IMR-90 (cell line): ENCODE data around the gene EHD4. TPM values are rescaled to one million over a fixed set of nuclear protein-coding genes. Genes with fewer than 3 reads are reported as not detected.
A peak's percentile ranks its signal among the peaks of the same experiment; 100 is the strongest.

Experiments used
- ATAC-seq: fragments of 200-7000 bp; cut with Tn5 transposase; 2 replicates; pipeline ENCODE4 v1.9.1; 2020; ENCODE audit warnings: low read depth, mild to moderate bottlenecking, moderate library complexity
- BruUV-seq: library from RNA; stranded (reverse); fragments of 400-500 nt; replicated peaks from 2 replicates; lab custom pipeline; 2021; lab: Mats Ljungman, UMichigan
- CTCF ChIA-PET: fragments of 300-600 bp; formaldehyde crosslinking; extraction: SDS; loops from one replicate; lab custom pipeline; 2021; ENCODE audit warnings: antibody characterized with exemption; lab: Yijun Ruan, JAX
- POLR2A ChIA-PET: fragments of 300-600 bp; sonication (Branson Sonifier 250); formaldehyde crosslinking; loops from one replicate; lab custom pipeline; 2022; ENCODE audit warnings: antibody characterized with exemption; ENCODE audit not compliant: unreplicated experiment; lab: Charles Lee
- DNase-seq: peaks from one replicate; pipeline ENCODE4 v3.0.0; 2013
- H2AFZ ChIP-seq: replicated peaks from 2 replicates; pipeline ENCODE3; 2013; ENCODE audit warnings: low read length, mild to moderate bottlenecking; ENCODE audit not compliant: poor library complexity
- H2AK5ac ChIP-seq: 2 replicates; pipeline ENCODE4 v1.6.1; 2013; ENCODE audit warnings: low read depth, low read length, inconsistent platforms
- H2AK9ac ChIP-seq: replicated peaks from 2 replicates; pipeline ENCODE3; 2013; ENCODE audit warnings: mild to moderate bottlenecking, low read depth, low read length, moderate library complexity; ENCODE audit not compliant: poor library complexity
- H2BK120ac ChIP-seq: 2 replicates; pipeline ENCODE4 v1.6.1; 2013; ENCODE audit warnings: low read depth, low read length, inconsistent platforms
- H2BK15ac ChIP-seq: 3 replicates; pipeline ENCODE4 v1.6.1; 2013; ENCODE audit warnings: low read depth, low read length, inconsistent platforms
- H2BK20ac ChIP-seq: 2 replicates; pipeline ENCODE4 v1.6.1; 2013; ENCODE audit warnings: low read depth, mild to moderate bottlenecking, inconsistent platforms, low read length, moderate library complexity
- H2BK5ac ChIP-seq: 2 replicates; pipeline ENCODE4 v1.6.1; 2013; ENCODE audit warnings: mild to moderate bottlenecking, low read depth, low read length, inconsistent platforms; ENCODE audit not compliant: poor library complexity, severe bottlenecking
- H3K14ac ChIP-seq: replicated peaks from 2 replicates; pipeline ENCODE4 v1.6.1; 2013; ENCODE audit warnings: low read depth, low read length, inconsistent platforms
- H3K18ac ChIP-seq: 2 replicates; pipeline ENCODE4 v1.6.1; 2013; ENCODE audit warnings: low read depth, low read length, control low read depth
- H3K23ac ChIP-seq: 2 replicates; pipeline ENCODE4 v1.6.1; 2013; ENCODE audit warnings: low read depth, low read length, inconsistent platforms
- H3K27ac ChIP-seq: 2 replicates; pipeline ENCODE4 v1.5.1; 2013; ENCODE audit warnings: mild to moderate bottlenecking, control low read depth, low read length; ENCODE audit not compliant: insufficient read depth
- H3K27me3 ChIP-seq: 2 replicates; pipeline ENCODE4 v1.6.1; 2013; ENCODE audit warnings: low read length; ENCODE audit not compliant: control insufficient read depth, insufficient read depth
- H3K36me3 ChIP-seq: 2 replicates; pipeline ENCODE4 v1.6.1; 2013; ENCODE audit warnings: low read length, mixed read lengths; ENCODE audit not compliant: control insufficient read depth, insufficient read depth
- H3K4ac ChIP-seq: 2 replicates; pipeline ENCODE4 v1.6.1; 2013; ENCODE audit warnings: low read depth, low read length, inconsistent platforms
- H3K4me1 ChIP-seq: 2 replicates; pipeline ENCODE4 v1.6.1; 2013; ENCODE audit warnings: low read length, mixed read lengths; ENCODE audit not compliant: control insufficient read depth, insufficient read depth
- H3K4me2 ChIP-seq: 2 replicates; pipeline ENCODE4 v1.6.1; 2013; ENCODE audit warnings: low read depth, mild to moderate bottlenecking, control low read depth, low read length, moderate library complexity
- H3K4me3 ChIP-seq: 2 replicates; pipeline ENCODE4 v1.5.1; 2013; ENCODE audit warnings: low read depth, mild to moderate bottlenecking, control low read depth, low read length, moderate library complexity; ENCODE audit not compliant: insufficient read depth
- H3K56ac ChIP-seq: 2 replicates; pipeline ENCODE4 v1.6.1; 2013; ENCODE audit warnings: low read length, inconsistent platforms; ENCODE audit not compliant: insufficient read depth; ENCODE audit errors: extremely low read depth
- H3K79me1 ChIP-seq, 2 experiments: 2 replicates each; pipeline ENCODE4 v1.6.1; 2013; ENCODE audit warnings: low read length in 2 of 2, inconsistent platforms in 1 of 2, low read depth in 1 of 2
- H3K9ac ChIP-seq: 2 replicates; pipeline ENCODE4 v1.6.1; 2013; ENCODE audit warnings: low read depth, low read length, control low read depth
- H3K9me1 ChIP-seq: 2 replicates; pipeline ENCODE4 v1.6.1; 2013; ENCODE audit warnings: low read length, inconsistent platforms; ENCODE audit not compliant: insufficient read depth
- H3K9me3 ChIP-seq: 2 replicates; pipeline ENCODE4 v1.6.1; 2013; ENCODE audit warnings: low read length; ENCODE audit not compliant: control insufficient read depth, insufficient read depth
- H4K20me1 ChIP-seq: 2 replicates; pipeline ENCODE4 v1.6.1; 2013; ENCODE audit warnings: low read length, inconsistent platforms; ENCODE audit not compliant: insufficient read depth
- H4K5ac ChIP-seq: 2 replicates; pipeline ENCODE4 v1.6.1; 2013; ENCODE audit warnings: mild to moderate bottlenecking, low read depth, low read length, control low read depth
- H4K8ac ChIP-seq, 2 experiments: 2 replicates each; pipeline ENCODE4 v1.6.1; 2013; ENCODE audit warnings: low read depth in 2 of 2, low read length in 2 of 2, control low read depth in 1 of 2, inconsistent platforms in 1 of 2
- H4K91ac ChIP-seq: 2 replicates; pipeline ENCODE4 v1.6.1; 2013; ENCODE audit warnings: low read depth, low read length, inconsistent platforms; ENCODE audit not compliant: insufficient read depth
- RAD21 ChIP-seq: IDR thresholded peaks from 2 replicates; pipeline ENCODE4 v1.6.1; 2012; ENCODE audit warnings: low read length, improper control_type of control experiment
- WGBS, 2 experiments: methylation state at CpG; one replicate each; pipeline versions ENCODE4 v1.1.5 to v1.1.7; 2013; ENCODE audit warnings: missing lambda C conversion rate in 2 of 2; ENCODE audit not compliant: insufficient read length in 1 of 2; ENCODE audit errors: extremely low coverage in 2 of 2; 5-methylcytosine and 5-hydroxymethylcytosine counted together
- dilution Hi-C: fragments of 300-500 bp; cut with HindIII; formaldehyde crosslinking; loops from one replicate; pipeline ENCODE4 v1.14.3; 2018; ENCODE audit warnings: low sequenced_read_pairs; ENCODE audit not compliant: unreplicated experiment
- in situ Hi-C: fragments of 300-500 bp; cut with MboI; formaldehyde crosslinking; loops from 3 replicates; pipeline ENCODE4 v1.14.3; 2019; ENCODE audit warnings: low sequenced_read_pairs, inconsistent platforms, mixed read lengths
- intact Hi-C: fragments of 100-400 bp; cut with micrococcal nuclease; formaldehyde crosslinking; loops from 2 replicates; pipeline ENCODE4 v1.10.0; 2022
- polyA plus RNA-seq, 3 experiments: library from polyadenylated mRNA; depleted of rRNA; stranded (reverse); fragments of >200 nt; gene quantifications; 2 replicates each; pipeline ENCODE4 v1.2.3, GENCODE V29; 2012; ENCODE audit warnings: low replicate concordance in 1 of 3
- total RNA-seq: library from RNA; depleted of rRNA; stranded (reverse); fragments of >200 nt; gene quantifications from 2 replicates; pipeline ENCODE4 v1.2.3, GENCODE V29; 2012

EHD4 gene
- total and polyA plus RNA-seq, 2 of the 4 experiments (the other 2 are of a cell fraction), result 21.0 to 29.0 TPM

DNA sequence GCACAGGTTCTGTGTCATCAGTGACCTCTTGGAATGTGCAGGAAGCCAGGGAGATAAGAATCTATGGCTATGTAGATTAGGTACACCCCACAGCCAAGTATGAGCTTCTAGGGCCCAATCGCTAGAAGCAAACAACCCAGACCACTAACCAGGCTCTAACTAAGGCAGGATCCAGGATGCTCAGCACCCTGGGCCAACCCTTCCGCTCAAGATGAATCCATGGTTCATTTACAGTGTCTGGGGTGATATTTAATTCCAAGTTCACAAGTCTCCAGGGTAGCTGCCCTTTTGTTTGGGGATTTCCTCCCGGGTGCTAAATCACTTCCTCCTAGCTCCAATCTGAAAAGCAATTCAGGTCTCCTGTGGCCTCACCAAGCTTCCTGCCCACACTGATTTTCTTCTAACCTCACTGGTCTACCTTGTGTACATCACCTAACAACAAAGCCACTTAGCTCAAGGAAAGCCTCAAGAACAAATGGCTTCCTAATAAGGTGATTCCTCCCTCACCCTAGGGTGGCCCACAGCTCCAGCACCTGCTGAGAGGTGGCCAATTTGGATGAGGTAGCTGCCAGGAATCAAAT lies 2.4 kb downstream of the EHD4 start:
- WGBS, 2 experiments, result 60% methylated on average over 1 of the region's 3 CpGs; no CpG with 5 or more reads in 1 of the 2 experiments
- no peak overlapping the region for H3K9ac ChIP-seq

More for the DNA sequence above, 2.4 kb downstream of the EHD4 start:
- Histone ChIP-seq H4K8ac (peak overlapping the region in 1 of 2 experiments; percentile 21; a peak in 1 of 4 replicates), H3K27ac (no peak overlapping the region), H3K14ac (0 out of 2 replicates have a peak overlapping the region, but pooled peaks have one; percentile 20), H4K5ac (no peak overlapping the region), H2BK120ac (no peak overlapping the region), H2BK15ac (no peak overlapping the region), H2AK5ac (no peak overlapping the region), H3K36me3 (no peaks in the 10 kb centered on the region), H3K79me1 (peaks cover 40 to 64% of the 10 kb centered on the region in 2 experiments), H2BK20ac (no peak overlapping the region), H4K91ac (no peak overlapping the region), H3K4me2 (no peak overlapping the region), H3K4ac (no peak overlapping the region), H2AFZ (no peak overlapping the region), H2AK9ac (no peak overlapping the region), H3K27me3 (no peaks in the 10 kb centered on the region), H3K23ac (peak overlapping the region; percentile 4; the same call in 1 of the 2 replicates), H3K4me3 (no peak overlapping the region), H3K9me1 (peaks cover 15% of the 10 kb centered on the region), H3K9me3 (no peaks in the 10 kb centered on the region), H3K56ac (no peak overlapping the region), H3K4me1 (peaks cover 11% of the 10 kb centered on the region), H3K18ac (no peak overlapping the region), H4K20me1 (peaks cover 11% of the 10 kb centered on the region; the same call in 1 of the 2 replicates), H2BK5ac (no peak overlapping the region)
- no peak for TF ChIP-seq RAD21
- DNase-seq (no peak), ATAC-seq (no peak)
- in situ Hi-C loops, result no loop called here
- BruUV-seq, result no TSS peak
- POLR2A ChIA-PET, result no interaction called here
- CTCF ChIA-PET, result no interaction called here
- dilution Hi-C loops, result no loop called here
- intact Hi-C loops, result no loop called here
